DOHH2 (cell line): ENCODE data around the gene MAPRE3.

ENCODE experiments used
- H3F3A ChIP-seq: fragments of 200-600 bp; sonication (generic), shearing (Covaris generic); 2 replicates; pipeline ENCODE4 v1.6.0; 2016; ENCODE audit warnings: antibody characterized with exemption, mild to moderate bottlenecking; ENCODE audit not compliant: control insufficient read depth, insufficient read depth
- H3K27ac ChIP-seq: fragments of 200-600 bp; sonication (generic); 2 replicates; pipeline ENCODE4 v1.5.1; 2014; ENCODE audit warnings: low read depth, mild to moderate bottlenecking, low read length, moderate library complexity
- H3K27me3 ChIP-seq: fragments of 200-600 bp; sonication (generic); 2 replicates; pipeline ENCODE4 v1.6.1; 2014; ENCODE audit warnings: mild to moderate bottlenecking, low read length, mixed read lengths; ENCODE audit not compliant: control insufficient read depth
- H3K36me3 ChIP-seq: fragments of 200-600 bp; sonication (generic); 2 replicates; pipeline ENCODE4 v1.6.1; 2014; ENCODE audit warnings: mild to moderate bottlenecking, low read length, moderate library complexity, mixed read lengths; ENCODE audit not compliant: control insufficient read depth
- H3K4me1 ChIP-seq: fragments of 200-600 bp; sonication (generic); 2 replicates; pipeline ENCODE4 v1.6.1; 2014; ENCODE audit warnings: mild to moderate bottlenecking, low read length, mixed read lengths; ENCODE audit not compliant: control insufficient read depth
- H3K4me2 ChIP-seq: fragments of 200-600 bp; sonication (generic); 2 replicates; pipeline ENCODE4 v1.6.0; 2014; ENCODE audit warnings: mild to moderate bottlenecking, low read length, moderate library complexity
- H3K4me3 ChIP-seq: fragments of 200-600 bp; sonication (generic); 2 replicates; pipeline ENCODE4 v1.5.1; 2014; ENCODE audit warnings: mild to moderate bottlenecking, low read length, mixed read lengths
- H3K79me2 ChIP-seq: fragments of 200-600 bp; sonication (generic); 2 replicates; pipeline ENCODE4 v1.6.1; 2014; ENCODE audit warnings: mild to moderate bottlenecking, low read length, mixed read lengths; ENCODE audit not compliant: control insufficient read depth
- H3K9me2 ChIP-seq: fragments of 200-600 bp; sonication (generic); replicated peaks from 2 replicates; pipeline ENCODE4 v1.6.1; 2014; ENCODE audit warnings: mild to moderate bottlenecking, low read length, mixed read lengths; ENCODE audit not compliant: control insufficient read depth
- H3K9me3 ChIP-seq: fragments of 200-600 bp; sonication (generic); 2 replicates; pipeline ENCODE4 v1.6.1; 2014; ENCODE audit warnings: antibody characterized with exemption, low read length, mixed read lengths; ENCODE audit not compliant: control insufficient read depth, insufficient read depth
- H4K20me1 ChIP-seq: fragments of 200-600 bp; sonication (generic); 2 replicates; pipeline ENCODE4 v1.6.0; 2014; ENCODE audit warnings: low read depth, mild to moderate bottlenecking, antibody characterized with exemption, low read length, moderate library complexity; ENCODE audit not compliant: control insufficient read depth, insufficient read depth
- EZH2phosphoT487 ChIP-seq: fragments of 200-600 bp; sonication (generic); IDR thresholded peaks from 2 replicates; pipeline ENCODE4 v1.6.1; 2017; ENCODE audit warnings: borderline replicate concordance, mild to moderate bottlenecking, antibody characterized with exemption, low read length, moderate library complexity, mixed read lengths
- TF ChIP-seq, protein P1 (sequence below): fragments of 200-600 bp; sonication (generic); IDR thresholded peaks from one replicate; pipeline ENCODE4 v1.5.1; 2014; ENCODE audit warnings: antibody characterized with exemption, mild to moderate bottlenecking, low read depth, low read length; ENCODE audit not compliant: poor library complexity, severe bottlenecking

The MAPRE3 gene

GRCh38 chr2:26982102-26982742 lies 11.8 kb downstream of the MAPRE3 start:
- no peak overlapping the region for H3K27ac ChIP-seq
- peaks cover 41% of the 10 kb centered on the region for H3K27me3 ChIP-seq
- H3F3A ChIP-seq, result no peaks in the 10 kb centered on the region
- H3K4me1 ChIP-seq, result no peaks in the 10 kb centered on the region
- no peaks in the 10 kb centered on the region for H3K79me2 ChIP-seq
- H4K20me1 ChIP-seq, result no peaks in the 10 kb centered on the region
- TF ChIP-seq, protein P1, sequence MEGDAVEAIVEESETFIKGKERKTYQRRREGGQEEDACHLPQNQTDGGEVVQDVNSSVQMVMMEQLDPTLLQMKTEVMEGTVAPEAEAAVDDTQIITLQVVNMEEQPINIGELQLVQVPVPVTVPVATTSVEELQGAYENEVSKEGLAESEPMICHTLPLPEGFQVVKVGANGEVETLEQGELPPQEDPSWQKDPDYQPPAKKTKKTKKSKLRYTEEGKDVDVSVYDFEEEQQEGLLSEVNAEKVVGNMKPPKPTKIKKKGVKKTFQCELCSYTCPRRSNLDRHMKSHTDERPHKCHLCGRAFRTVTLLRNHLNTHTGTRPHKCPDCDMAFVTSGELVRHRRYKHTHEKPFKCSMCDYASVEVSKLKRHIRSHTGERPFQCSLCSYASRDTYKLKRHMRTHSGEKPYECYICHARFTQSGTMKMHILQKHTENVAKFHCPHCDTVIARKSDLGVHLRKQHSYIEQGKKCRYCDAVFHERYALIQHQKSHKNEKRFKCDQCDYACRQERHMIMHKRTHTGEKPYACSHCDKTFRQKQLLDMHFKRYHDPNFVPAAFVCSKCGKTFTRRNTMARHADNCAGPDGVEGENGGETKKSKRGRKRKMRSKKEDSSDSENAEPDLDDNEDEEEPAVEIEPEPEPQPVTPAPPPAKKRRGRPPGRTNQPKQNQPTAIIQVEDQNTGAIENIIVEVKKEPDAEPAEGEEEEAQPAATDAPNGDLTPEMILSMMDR, result peak; percentile 48
- TF ChIP-seq EZH2phosphoT487, result no peak
- H3K36me3 ChIP-seq, result no peaks in the 10 kb centered on the region
- H3K4me2 ChIP-seq, result no peak overlapping the region
- H3K9me2 ChIP-seq, result no peaks in the 10 kb centered on the region
- no peaks in the 10 kb centered on the region for H3K9me3 ChIP-seq
- H3K4me3 ChIP-seq, result no peak overlapping the region

GRCh38 chr2:26983746-26984145 lies 13.3 kb downstream of the MAPRE3 start:
- H3K9me2 ChIP-seq, result no peaks in the 10 kb centered on the region
- TF ChIP-seq, protein P1, result no peak
- TF ChIP-seq EZH2phosphoT487, result no peak
- H4K20me1 ChIP-seq, result no peaks in the 10 kb centered on the region
- peaks cover 41% of the 10 kb centered on the region for H3K27me3 ChIP-seq
- no peak overlapping the region for H3K4me3 ChIP-seq
- no peaks in the 10 kb centered on the region for H3K79me2 ChIP-seq
- H3K4me1 ChIP-seq, result no peaks in the 10 kb centered on the region
- no peak overlapping the region for H3K4me2 ChIP-seq
- no peaks in the 10 kb centered on the region for H3K9me3 ChIP-seq
- no peaks in the 10 kb centered on the region for H3F3A ChIP-seq
- H3K27ac ChIP-seq, result no peak overlapping the region
- H3K36me3 ChIP-seq, result no peaks in the 10 kb centered on the region

GRCh38 chr2:26985807-26986206 lies 15.4 kb downstream of the MAPRE3 start:
- Histone ChIP-seq H3K9me2 (no peaks in the 10 kb centered on the region), H3K9me3 (no peaks in the 10 kb centered on the region), H3K36me3 (no peaks in the 10 kb centered on the region), H3F3A (no peaks in the 10 kb centered on the region), H3K4me1 (no peaks in the 10 kb centered on the region), H3K27ac (no peak overlapping the region), H3K4me2 (no peak overlapping the region), H3K27me3 (peaks cover 43% of the 10 kb centered on the region), H3K4me3 (no peak overlapping the region), H3K79me2 (no peaks in the 10 kb centered on the region), H4K20me1 (no peaks in the 10 kb centered on the region)
- TF ChIP-seq EZH2phosphoT487, result no peak
- TF ChIP-seq, protein P1, result no peak
